Adipose tissue (tissue), 3 donors: ENCODE results near the gene TECPR1. TPM values are rescaled to one million over a fixed set of nuclear protein-coding genes. Genes with fewer than 3 reads are reported as not detected.

Experiments used
- polyA plus RNA-seq, 3 donors: library from polyadenylated mRNA; stranded (reverse); fragments of 200-250 nt; gene quantifications; one replicate each; pipeline ENCODE4 v1.2.3, GENCODE V29; 2013
- donor health status: healthy with polysubstance abuse.
- donor health status: Bipolar disorder and iron deficiency.
- donor health status: healthy.

The TECPR1 gene
- polyA plus RNA-seq, 3 donors: 15.2 to 21.7 (median 19.0) TPM

Other genes with a start within 250 kb of the TECPR1 start
- 1 to 10 TPM; 2.5 to 7.0 (median 3.4) TPM for gene LMTK2, start 145.4 kb downstream of the TECPR1 start, polyA plus RNA-seq
- gene BHLHA15, start 40.8 kb downstream of the TECPR1 start, polyA plus RNA-seq: 100 to 1,000 TPM in 1 of 3 donors, 1 to 10 TPM in 1, not detected in 1; 3.4 to 413 TPM
- 100 to 1,000 TPM; 173 to 360 (median 179) TPM for gene BRI3, start 29.5 kb upstream of the TECPR1 start, polyA plus RNA-seq
- gene BAIAP2L1, start 148.9 kb upstream of the TECPR1 start, polyA plus RNA-seq: 10 to 100 TPM in 1 of 3 donors, 1 to 10 TPM in 2; 5.3 to 14.0 (median 5.4) TPM